ENCODE measurements around the gene SERPINE2.
"Not testable (repeated sequence)": the region's sequence is repeated elsewhere in the genome, so short reads cannot be mapped to it uniquely, and the experiment has no call there.

The SERPINE2 gene

DNA sequence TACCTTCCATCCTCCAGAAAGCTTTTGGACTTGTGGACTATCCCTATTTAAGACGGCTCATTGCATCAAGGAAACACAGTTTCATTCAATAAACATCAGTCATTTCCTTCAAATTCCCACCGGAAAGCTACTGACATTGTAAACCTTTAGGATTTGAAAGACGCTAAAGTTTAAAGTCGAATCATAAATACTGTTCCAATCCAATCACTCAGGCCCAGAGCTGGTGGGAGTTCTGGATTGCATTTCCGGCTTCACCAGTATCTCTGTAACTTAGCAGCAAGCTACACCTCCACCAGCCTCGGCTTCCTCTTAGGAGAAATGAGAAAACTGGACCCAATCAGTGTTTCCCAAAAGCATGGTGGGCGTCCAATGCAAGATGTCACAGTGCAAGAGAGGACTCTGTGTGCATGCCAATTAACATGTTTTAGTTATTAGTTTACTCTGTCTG, 95.5 kb downstream of the SERPINE2 start:
- Histone ChIP-seq H3K23ac (ENCODE audit: low read length) (peak overlapping the region; percentile 59), H3K9ac (ENCODE audit: low read length) (peak overlapping the region; percentile 42), H3K4me1 (ENCODE audit: control insufficient read depth, low read depth, low read length) (peaks cover 8% of the 10 kb centered on the region), H3K79me1 (ENCODE audit: low read length) (peaks cover 14% of the 10 kb centered on the region), H3K4me3 (ENCODE audit: low read length) (no peak overlapping the region), H3K27ac (ENCODE audit: low read depth, low read length) (no peak overlapping the region), H2AK5ac (ENCODE audit: low read length) (no peak overlapping the region), H3K56ac (ENCODE audit: low read length) (peak overlapping the region; percentile 63), H3K18ac (ENCODE audit: low read length) (no peak overlapping the region), H2BK120ac (ENCODE audit: low read depth, low read length) (no peak overlapping the region), H4K5ac (ENCODE audit: low read length) (no peak overlapping the region), H3K79me2 (ENCODE audit: control insufficient read depth, insufficient read depth, low read length) (peaks cover 36% of the 10 kb centered on the region), H3K27me3 (ENCODE audit: insufficient read depth, low read length, poor library complexity) (no peaks in the 10 kb centered on the region), H2BK15ac (replicated peaks; ENCODE audit: low read depth) (no peak overlapping the region), H2BK5ac (ENCODE audit: low read length) (no peak overlapping the region), H3K4ac (ENCODE audit: low read depth, low read length) (no peak overlapping the region), H3K36me3 (ENCODE audit: control insufficient read depth, insufficient read depth, low read length) (no peaks in the 10 kb centered on the region), H4K8ac (ENCODE audit: low read depth, low read length) (no peak overlapping the region), H3K4me2 (ENCODE audit: low read length) (peak overlapping the region; percentile 39)
- WGBS (ENCODE audit: extremely low coverage, insufficient coverage, low lambda C conversion rate) = no CpG with 5 or more reads among the region's 7 CpGs
- DNase-seq = no peak

DNA sequence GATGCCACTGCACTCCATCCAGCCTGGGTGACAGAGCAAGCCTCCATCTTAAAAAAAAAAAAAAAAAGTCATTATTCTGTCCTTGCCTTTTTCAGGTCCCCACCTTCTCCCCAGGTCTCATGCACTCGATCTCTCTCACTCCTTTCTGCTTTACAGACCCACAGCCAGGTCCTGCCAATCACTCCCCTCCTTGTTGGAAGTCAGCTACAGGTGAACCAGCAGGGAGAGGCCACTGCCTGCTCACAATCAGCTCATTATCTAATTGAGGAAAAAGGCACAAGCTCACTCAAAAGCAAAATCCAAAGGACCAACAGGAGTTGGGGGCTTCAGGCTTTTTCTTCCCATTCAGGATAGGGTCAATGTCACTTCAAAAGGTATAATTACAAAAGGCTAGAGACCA, 96.0 kb downstream of the SERPINE2 start:
- peak overlapping the region; percentile 27 for H3K56ac ChIP-seq (ENCODE audit: low read length)
- no peak overlapping the region for H2BK120ac ChIP-seq (ENCODE audit: low read depth, low read length)
- no peak overlapping the region for H4K8ac ChIP-seq (ENCODE audit: low read depth, low read length)
- no peak overlapping the region for H2BK15ac ChIP-seq (replicated peaks; ENCODE audit: low read depth)
- H3K36me3 ChIP-seq (ENCODE audit: control insufficient read depth, insufficient read depth, low read length) = no peaks in the 10 kb centered on the region
- DNase-seq = no peak
- H3K4me2 ChIP-seq (ENCODE audit: low read length) = no peak overlapping the region
- no peak overlapping the region for H3K9ac ChIP-seq (ENCODE audit: low read length)
- no CpG with 5 or more reads among the region's 1 CpG for WGBS (ENCODE audit: extremely low coverage, insufficient coverage, low lambda C conversion rate)
- no peak overlapping the region for H3K4me3 ChIP-seq (ENCODE audit: low read length)
- H3K27me3 ChIP-seq (ENCODE audit: insufficient read depth, low read length, poor library complexity) = no peaks in the 10 kb centered on the region
- H3K79me2 ChIP-seq (ENCODE audit: control insufficient read depth, insufficient read depth, low read length) = peaks cover 38% of the 10 kb centered on the region
- H3K4ac ChIP-seq (ENCODE audit: low read depth, low read length) = no peak overlapping the region
- no peak overlapping the region for H2BK5ac ChIP-seq (ENCODE audit: low read length)
- H3K23ac ChIP-seq (ENCODE audit: low read length) = peak overlapping the region; percentile 59
- no peak overlapping the region for H4K5ac ChIP-seq (ENCODE audit: low read length)
- no peak overlapping the region for H3K18ac ChIP-seq (ENCODE audit: low read length)
- peaks cover 14% of the 10 kb centered on the region for H3K79me1 ChIP-seq (ENCODE audit: low read length)
- no peak overlapping the region for H3K27ac ChIP-seq (ENCODE audit: low read depth, low read length)
- peaks cover 8% of the 10 kb centered on the region for H3K4me1 ChIP-seq (ENCODE audit: control insufficient read depth, low read depth, low read length)
- no peak overlapping the region for H2AK5ac ChIP-seq (ENCODE audit: low read length)

DNA sequence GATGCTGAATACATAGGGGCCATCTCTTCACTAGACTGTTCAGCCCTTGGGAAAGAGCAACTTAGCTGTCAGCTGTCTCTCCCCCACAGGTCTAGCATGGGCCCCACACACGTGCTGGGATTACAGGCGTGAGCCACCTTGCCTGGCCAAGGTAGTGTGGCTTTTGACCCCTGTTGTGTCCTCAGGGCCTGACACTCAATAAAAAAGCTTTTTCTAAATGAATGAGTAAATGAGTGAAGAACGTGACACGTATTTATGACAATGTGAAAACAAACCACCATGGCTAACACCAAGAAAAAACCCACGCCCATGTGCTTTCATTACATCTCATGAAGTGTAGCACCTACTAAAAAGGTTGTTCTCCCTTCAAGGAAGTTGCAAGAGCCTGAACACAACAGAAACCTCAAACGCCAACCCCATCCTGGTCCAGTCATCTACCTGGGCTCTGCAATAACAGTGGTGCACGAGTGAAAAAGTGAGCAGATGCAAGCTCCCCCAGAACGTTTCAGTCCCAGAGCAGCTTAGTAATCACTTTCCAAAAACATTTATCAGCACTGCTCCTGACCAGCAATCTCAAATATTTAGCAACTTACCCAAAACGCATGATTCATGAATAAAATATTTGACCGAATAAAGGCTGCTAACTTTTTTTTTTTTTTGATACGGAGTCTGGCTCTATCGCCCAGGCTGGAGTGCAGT, 97.4 kb downstream of the SERPINE2 start:
- Histone ChIP-seq H3K4me1 (ENCODE audit: control insufficient read depth, low read depth, low read length) (peaks cover 9% of the 10 kb centered on the region), H3K18ac (ENCODE audit: low read length) (no peak overlapping the region), H3K27ac (ENCODE audit: low read depth, low read length) (no peak overlapping the region), H3K27me3 (ENCODE audit: insufficient read depth, low read length, poor library complexity) (no peaks in the 10 kb centered on the region), H3K56ac (ENCODE audit: low read length) (no peak overlapping the region), H4K5ac (ENCODE audit: low read length) (no peak overlapping the region), H3K23ac (ENCODE audit: low read length) (peak overlapping the region; percentile 3), H3K9ac (ENCODE audit: low read length) (no peak overlapping the region), H3K79me1 (ENCODE audit: low read length) (peaks cover 17% of the 10 kb centered on the region), H3K79me2 (ENCODE audit: control insufficient read depth, insufficient read depth, low read length) (peaks cover 45% of the 10 kb centered on the region), H3K4ac (ENCODE audit: low read depth, low read length) (no peak overlapping the region), H3K4me2 (ENCODE audit: low read length) (no peak overlapping the region), H2BK15ac (replicated peaks; ENCODE audit: low read depth) (no peak overlapping the region), H2BK5ac (ENCODE audit: low read length) (no peak overlapping the region), H2AK5ac (ENCODE audit: low read length) (no peak overlapping the region), H2BK120ac (ENCODE audit: low read depth, low read length) (no peak overlapping the region), H3K4me3 (ENCODE audit: low read length) (no peak overlapping the region), H4K8ac (ENCODE audit: low read depth, low read length) (no peak overlapping the region), H3K36me3 (ENCODE audit: control insufficient read depth, insufficient read depth, low read length) (no peaks in the 10 kb centered on the region)
- no CpG with 5 or more reads among the region's 12 CpGs for WGBS (ENCODE audit: extremely low coverage, insufficient coverage, low lambda C conversion rate)
- no peak for DNase-seq

DNA sequence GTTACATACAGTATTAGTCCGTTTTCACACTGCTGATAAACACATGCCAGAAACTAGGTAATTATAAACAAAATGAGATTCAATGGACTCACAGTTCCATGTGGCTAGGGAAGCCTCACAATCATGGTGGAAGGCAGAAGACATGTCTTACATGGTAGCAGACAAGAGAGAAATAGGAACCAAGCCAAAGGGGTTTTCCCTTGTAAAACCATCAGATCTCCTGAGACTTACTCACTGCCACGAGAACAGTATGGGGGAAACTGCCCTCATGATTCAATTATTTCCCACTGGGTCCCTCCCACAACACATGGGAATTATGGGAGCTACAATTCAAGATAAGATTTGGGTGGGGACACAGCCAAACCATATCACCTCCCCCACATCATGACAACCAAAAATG, 99.6 kb downstream of the SERPINE2 start:
- not testable (repeated sequence) for DNase-seq
- WGBS (ENCODE audit: extremely low coverage, insufficient coverage, low lambda C conversion rate) = no CpG with 5 or more reads among the region's 2 CpGs

DNA sequence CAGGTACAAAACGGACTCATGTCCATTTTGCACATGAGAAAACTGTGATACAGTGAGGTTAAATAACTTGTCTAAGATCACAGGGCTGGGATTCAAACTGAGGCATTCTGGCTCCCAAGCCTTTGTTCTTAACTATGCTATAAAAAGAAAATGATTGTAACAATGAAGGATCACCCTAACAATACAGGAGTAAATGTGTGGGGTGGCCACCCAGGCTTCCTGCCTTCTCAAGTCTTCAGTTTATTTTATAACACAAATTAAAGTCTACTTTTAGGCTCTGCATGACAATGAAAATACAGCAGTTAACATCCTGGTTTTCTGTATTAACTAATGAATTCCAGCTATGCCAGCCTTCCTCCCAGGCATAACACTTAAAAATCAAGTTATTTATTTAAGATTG, 101.6 kb downstream of the SERPINE2 start:
- Histone ChIP-seq H3K79me2 (ENCODE audit: control insufficient read depth, insufficient read depth, low read length) (peaks cover 51% of the 10 kb centered on the region), H4K5ac (ENCODE audit: low read length) (no peak overlapping the region), H3K4me1 (ENCODE audit: control insufficient read depth, low read depth, low read length) (peaks cover 8% of the 10 kb centered on the region), H2AK5ac (ENCODE audit: low read length) (no peak overlapping the region), H2BK15ac (replicated peaks; ENCODE audit: low read depth) (no peak overlapping the region), H2BK120ac (ENCODE audit: low read depth, low read length) (no peak overlapping the region), H3K4me2 (ENCODE audit: low read length) (no peak overlapping the region), H3K27ac (ENCODE audit: low read depth, low read length) (no peak overlapping the region), H3K27me3 (ENCODE audit: insufficient read depth, low read length, poor library complexity) (no peaks in the 10 kb centered on the region), H3K23ac (ENCODE audit: low read length) (no peak overlapping the region), H3K56ac (ENCODE audit: low read length) (no peak overlapping the region), H3K9ac (ENCODE audit: low read length) (no peak overlapping the region), H3K79me1 (ENCODE audit: low read length) (peaks cover 18% of the 10 kb centered on the region), H3K36me3 (ENCODE audit: control insufficient read depth, insufficient read depth, low read length) (no peaks in the 10 kb centered on the region), H2BK5ac (ENCODE audit: low read length) (no peak overlapping the region), H3K4me3 (ENCODE audit: low read length) (no peak overlapping the region), H4K8ac (ENCODE audit: low read depth, low read length) (no peak overlapping the region), H3K18ac (ENCODE audit: low read length) (no peak overlapping the region), H3K4ac (ENCODE audit: low read depth, low read length) (no peak overlapping the region)
- DNase-seq = no peak
- no CpG with 5 or more reads among the region's 1 CpG for WGBS (ENCODE audit: extremely low coverage, insufficient coverage, low lambda C conversion rate)

More for the DNA sequence above, 99.6 kb downstream of the SERPINE2 start:
- not testable (repeated sequence) for H4K8ac ChIP-seq (ENCODE audit: low read depth, low read length); H2AK5ac ChIP-seq (ENCODE audit: low read length); H2BK120ac ChIP-seq (ENCODE audit: low read depth, low read length); H3K4me3 ChIP-seq (ENCODE audit: low read length); H2BK5ac ChIP-seq (ENCODE audit: low read length); H3K4me2 ChIP-seq (ENCODE audit: low read length); H3K23ac ChIP-seq (ENCODE audit: low read length); H3K18ac ChIP-seq (ENCODE audit: low read length); H2BK15ac ChIP-seq (replicated peaks; ENCODE audit: low read depth); H3K4ac ChIP-seq (ENCODE audit: low read depth, low read length); H3K56ac ChIP-seq (ENCODE audit: low read length); H3K36me3 ChIP-seq (ENCODE audit: control insufficient read depth, insufficient read depth, low read length); H3K27me3 ChIP-seq (ENCODE audit: insufficient read depth, low read length, poor library complexity); H4K5ac ChIP-seq (ENCODE audit: low read length); H3K27ac ChIP-seq (ENCODE audit: low read depth, low read length); H3K9ac ChIP-seq (ENCODE audit: low read length)
- peaks cover 19% of the 10 kb centered on the region for H3K79me1 ChIP-seq (ENCODE audit: low read length)
- H3K4me1 ChIP-seq (ENCODE audit: control insufficient read depth, low read depth, low read length) = peaks cover 12% of the 10 kb centered on the region
- peaks cover 59% of the 10 kb centered on the region for H3K79me2 ChIP-seq (ENCODE audit: control insufficient read depth, insufficient read depth, low read length)

DNA sequence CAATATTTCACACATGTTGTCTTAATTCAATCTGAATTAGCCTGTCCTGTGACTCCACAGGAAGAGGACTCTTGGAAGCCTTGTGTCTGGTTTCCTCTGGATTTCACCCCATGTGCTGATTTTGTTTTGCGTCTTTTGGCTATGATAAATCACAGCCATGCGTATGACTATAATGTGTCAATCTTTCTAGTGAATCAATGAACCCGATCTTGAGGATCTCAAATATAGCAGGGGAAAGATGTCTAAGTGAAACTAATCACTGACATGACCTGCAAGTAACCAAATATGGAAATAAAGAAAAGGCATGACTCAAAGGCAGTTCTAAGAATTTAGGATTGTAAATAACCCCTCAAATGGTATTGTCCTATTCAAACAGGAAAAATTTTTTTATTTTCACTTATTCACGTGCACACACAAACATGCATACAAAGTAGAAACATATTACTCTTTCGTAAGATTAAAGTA, 102.2 kb downstream of the SERPINE2 start:
- peaks cover 8% of the 10 kb centered on the region for H3K4me1 ChIP-seq (ENCODE audit: control insufficient read depth, low read depth, low read length)
- no peak overlapping the region for H4K5ac ChIP-seq (ENCODE audit: low read length)
- no peak overlapping the region for H3K9ac ChIP-seq (ENCODE audit: low read length)
- H3K23ac ChIP-seq (ENCODE audit: low read length) = no peak overlapping the region
- no peak overlapping the region for H3K4me3 ChIP-seq (ENCODE audit: low read length)
- DNase-seq = no peak
- H2BK5ac ChIP-seq (ENCODE audit: low read length) = no peak overlapping the region
- peaks cover 49% of the 10 kb centered on the region for H3K79me2 ChIP-seq (ENCODE audit: control insufficient read depth, insufficient read depth, low read length)
- H4K8ac ChIP-seq (ENCODE audit: low read depth, low read length) = no peak overlapping the region
- H2BK15ac ChIP-seq (replicated peaks; ENCODE audit: low read depth) = no peak overlapping the region
- no peak overlapping the region for H3K56ac ChIP-seq (ENCODE audit: low read length)
- H3K27ac ChIP-seq (ENCODE audit: low read depth, low read length) = no peak overlapping the region
- H2AK5ac ChIP-seq (ENCODE audit: low read length) = no peak overlapping the region
- no peaks in the 10 kb centered on the region for H3K27me3 ChIP-seq (ENCODE audit: insufficient read depth, low read length, poor library complexity)
- no peaks in the 10 kb centered on the region for H3K36me3 ChIP-seq (ENCODE audit: control insufficient read depth, insufficient read depth, low read length)
- H3K4me2 ChIP-seq (ENCODE audit: low read length) = no peak overlapping the region
- no CpG with 5 or more reads among the region's 5 CpGs for WGBS (ENCODE audit: extremely low coverage, insufficient coverage, low lambda C conversion rate)
- no peak overlapping the region for H2BK120ac ChIP-seq (ENCODE audit: low read depth, low read length)
- no peak overlapping the region for H3K18ac ChIP-seq (ENCODE audit: low read length)
- H3K4ac ChIP-seq (ENCODE audit: low read depth, low read length) = no peak overlapping the region
- H3K79me1 ChIP-seq (ENCODE audit: low read length) = peaks cover 18% of the 10 kb centered on the region

Measured in mesendoderm (in vitro differentiated cells).